Naive thymus-derived CD4-positive, alpha-beta T cell (primary cell): ENCODE data around the gene TRIM63. TPM values are rescaled to one million over a fixed set of nuclear protein-coding genes. Genes with fewer than 3 reads are reported as not detected.

Experiments
- ATAC-seq: fragments of 150-1000 bp; cut with Tn5 transposase; 2 replicates; pipeline ENCODE4 v1.10.0; 2021; ENCODE audit warnings: mild to moderate bottlenecking, moderate library complexity
- CTCF ChIA-PET: fragments of 350-600 bp; sonication (Branson Sonifier 250); formaldehyde crosslinking; loops from one replicate; lab custom pipeline; 2021; ENCODE audit warnings: antibody characterized with exemption; lab: Charles Lee
- POLR2A ChIA-PET: fragments of 350-600 bp; sonication (Branson Sonifier 250); formaldehyde crosslinking; loops from one replicate; lab custom pipeline; 2021; ENCODE audit warnings: antibody characterized with exemption, inconsistent platforms; lab: Charles Lee
- DNase-seq, 9 donors: peaks; one replicate each; pipeline versions ENCODE4 v3.0.0 to v3.0.0-alpha.2; 2020 to 2022; ENCODE audit warnings: mixed read lengths in 1 of 9
- H3K27ac ChIP-seq: one replicate; pipeline ENCODE4 v1.7.0; 2013; ENCODE audit warnings: mild to moderate bottlenecking, low read depth, low read length, moderate library complexity
- H3K27me3 ChIP-seq, 2 donors: one replicate each; pipeline ENCODE4 v1.7.0; 2013; ENCODE audit warnings: low read length in 2 of 2, mild to moderate bottlenecking in 2 of 2, moderate library complexity in 2 of 2; ENCODE audit not compliant: control insufficient read depth in 2 of 2, insufficient read depth in 2 of 2
- H3K36me3 ChIP-seq, 3 experiments: 1 replicate in 2 of 3; 2 replicates in 1 of 3; pipeline ENCODE4 v1.7.0; 2013; ENCODE audit warnings: low read length in 3 of 3, mild to moderate bottlenecking in 3 of 3, moderate library complexity in 1 of 3; ENCODE audit not compliant: insufficient read depth in 3 of 3, control insufficient read depth in 2 of 3
- H3K4me1 ChIP-seq, 2 donors: one replicate each; pipeline ENCODE4 v1.7.0; 2013; ENCODE audit warnings: low read length in 2 of 2, mild to moderate bottlenecking in 2 of 2, moderate library complexity in 1 of 2; ENCODE audit not compliant: control insufficient read depth in 2 of 2, insufficient read depth in 2 of 2
- H3K4me3 ChIP-seq: 2 replicates; pipeline ENCODE4 v1.7.0; 2013; ENCODE audit warnings: mild to moderate bottlenecking, low read length
- H3K9me3 ChIP-seq, 3 experiments: 1 replicate in 2 of 3; 2 replicates in 1 of 3; pipeline ENCODE4 v1.7.0; 2013; ENCODE audit warnings: low read length in 3 of 3; ENCODE audit not compliant: control insufficient read depth in 2 of 3
- H3K27ac Mint-ChIP-seq, 9 donors: one replicate each; pipeline ENCODE4 v1.8.0; 2020 to 2022; ENCODE audit warnings: mixed read lengths in 9 of 9, mild to moderate bottlenecking in 8 of 9, moderate library complexity in 5 of 9, inconsistent platforms in 2 of 9
- H3K27me3 Mint-ChIP-seq, 5 donors: one replicate each; pipeline ENCODE4 v1.8.0; 2021 to 2022; ENCODE audit warnings: mixed read lengths in 5 of 5, mild to moderate bottlenecking in 1 of 5
- H3K36me3 Mint-ChIP-seq, 5 donors: one replicate each; pipeline ENCODE4 v1.8.0; 2020 to 2022; ENCODE audit warnings: mixed read lengths in 5 of 5, mild to moderate bottlenecking in 3 of 5, inconsistent platforms in 1 of 5
- H3K4me1 Mint-ChIP-seq, 7 donors: one replicate each; pipeline ENCODE4 v1.8.0; 2020 to 2022; ENCODE audit warnings: mixed read lengths in 7 of 7, mild to moderate bottlenecking in 3 of 7, inconsistent platforms in 1 of 7
- H3K4me3 Mint-ChIP-seq, 10 donors: one replicate each; pipeline ENCODE4 v1.8.0; 2020 to 2022; ENCODE audit warnings: mild to moderate bottlenecking in 10 of 10, mixed read lengths in 10 of 10, moderate library complexity in 6 of 10, inconsistent platforms in 2 of 10
- H3K9me3 Mint-ChIP-seq, 11 donors: one replicate each; pipeline ENCODE4 v1.8.0; 2020 to 2022; ENCODE audit warnings: mixed read lengths in 11 of 11, mild to moderate bottlenecking in 4 of 11, inconsistent platforms in 1 of 11, moderate library complexity in 1 of 11
- intact Hi-C, 2 donors: fragments of 100-400 bp; cut with micrococcal nuclease; formaldehyde crosslinking; loops; one replicate each; pipeline ENCODE4 v1.15.1; 2023
- polyA plus RNA-seq, 2 donors: library from polyadenylated mRNA; unstranded; fragments of 300-500 nt; fragmentation: Illumina TruSeq; gene quantifications; one replicate each; pipeline ENCODE4 v1.2.3, GENCODE V29; 2021
- total RNA-seq, 6 experiments: library from RNA in 5 of 6; stranded (reverse) in 5 of 6; gene quantifications; 1 replicate in 5 of 6; 2 replicates in 1 of 6; pipeline ENCODE4 v1.2.3 and lab custom pipeline; 2021 to 2026

Gene TRIM63
- total and polyA plus RNA-seq, 7 experiments from 2014 or later = not detected

GRCh38 chr1:26029864-26030481 lies 37.5 kb downstream of the TRIM63 start:
- CTCF ChIA-PET = interaction anchor here (0.6 to 0.9 kb wide), 2 partner anchors 25 to 108 kb away, joined by 3 to 4 read pairs; no protein-coding TSS in a partner anchor
- ATAC-seq (no peak), DNase-seq (no peak)
- H3K36me3 Mint-ChIP-seq = no peaks in the 10 kb centered on the region
- H3K9me3 Mint-ChIP-seq = no peaks in the 10 kb centered on the region
- no peak overlapping the region for H3K4me3 Mint-ChIP-seq
- intact Hi-C loops = loop anchor here in 1 of 2 donors (10.0 kb wide), 1 partner anchor 205 kb away; the partner anchor contains the start of gene CEP85
- H3K27me3 Mint-ChIP-seq = peaks cover 0 to 15% (median 0%) of the 10 kb centered on the region in 5 donors
- POLR2A ChIA-PET = no interaction called here
- Histone ChIP-seq H3K27ac (no peak overlapping the region), H3K36me3 (no peaks in the 10 kb centered on the region), H3K4me3 (no peak overlapping the region), H3K27me3 (no peaks in the 10 kb centered on the region), H3K9me3 (no peaks in the 10 kb centered on the region), H3K4me1 (peaks cover 4 to 5% of the 10 kb centered on the region in 2 donors)
- H3K4me1 Mint-ChIP-seq = peaks cover 4 to 19% (median 8%) of the 10 kb centered on the region in 7 donors
- no peak overlapping the region for H3K27ac Mint-ChIP-seq

- H3K9me3 Mint-ChIP-seq = no peaks in the 10 kb centered on the region
- no peak overlapping the region for H3K4me3 Mint-ChIP-seq
- no peak for ATAC-seq
- H3K4me1 ChIP-seq = no peaks in the 10 kb centered on the region
- H3K4me3 ChIP-seq = no peak overlapping the region
- no peaks in the 10 kb centered on the region for H3K9me3 ChIP-seq
- no peaks in the 10 kb centered on the region for H3K36me3 ChIP-seq
- H3K27me3 ChIP-seq = no peaks in the 10 kb centered on the region
- CTCF ChIA-PET = interaction anchor here (0.9 kb wide), 1 partner anchor 108 kb away, joined by 3 read pairs; no protein-coding TSS in a partner anchor
- H3K27ac ChIP-seq = no peak overlapping the region
- no peak overlapping the region for H3K27ac Mint-ChIP-seq
- no peaks in the 10 kb centered on the region for H3K36me3 Mint-ChIP-seq
- intact Hi-C loops = no loop called here
- POLR2A ChIA-PET = no interaction called here
- no peak for DNase-seq
- peaks cover 0 to 10% (median 0%) of the 10 kb centered on the region in 5 donors for H3K27me3 Mint-ChIP-seq
- peaks cover under 1 to 12% (median 4%) of the 10 kb centered on the region in 7 donors for H3K4me1 Mint-ChIP-seq
These were observed 38.2 kb downstream of the TRIM63 start for GRCh38 chr1:26029054-26029863.

GRCh38 chr1:26028490-26028980 lies 38.9 kb downstream of the TRIM63 start:
- ChIA-PET POLR2A (no interaction called here), CTCF (no interaction called here)
- Histone ChIP-seq H3K9me3 (no peaks in the 10 kb centered on the region), H3K36me3 (no peaks in the 10 kb centered on the region), H3K4me1 (no peaks in the 10 kb centered on the region), H3K4me3 (no peak overlapping the region), H3K27me3 (no peaks in the 10 kb centered on the region), H3K27ac (no peak overlapping the region)
- no peak for DNase-seq
- H3K9me3 Mint-ChIP-seq = no peaks in the 10 kb centered on the region
- H3K36me3 Mint-ChIP-seq = no peaks in the 10 kb centered on the region
- no peak overlapping the region for H3K4me3 Mint-ChIP-seq
- H3K27me3 Mint-ChIP-seq = peaks cover 0 to 7% (median 0%) of the 10 kb centered on the region in 5 donors
- H3K27ac Mint-ChIP-seq = no peak overlapping the region
- no peak for ATAC-seq
- intact Hi-C loops = no loop called here
- H3K4me1 Mint-ChIP-seq = peaks cover 0 to 8% (median 4%) of the 10 kb centered on the region in 7 donors

- Mint-ChIP-seq H3K4me1 (peaks cover 0 to 8% (median 4%) of the 10 kb centered on the region in 7 donors), H3K4me3 (no peak overlapping the region), H3K27ac (no peak overlapping the region), H3K27me3 (peaks cover 0 to 7% (median 0%) of the 10 kb centered on the region in 5 donors), H3K9me3 (no peaks in the 10 kb centered on the region), H3K36me3 (no peaks in the 10 kb centered on the region)
- DNase-seq (no peak), ATAC-seq (no peak)
- ChIA-PET CTCF (interaction anchor here (1.1 kb wide), 1 partner anchor 117 kb away, joined by 3 read pairs; no protein-coding TSS in a partner anchor), POLR2A (interaction anchor here (0.8 kb wide), 1 partner anchor 154 kb away, joined by 4 read pairs; no protein-coding TSS in a partner anchor)
- H3K4me3 ChIP-seq = no peak overlapping the region
- H3K4me1 ChIP-seq = no peaks in the 10 kb centered on the region
- H3K27me3 ChIP-seq = no peaks in the 10 kb centered on the region
- H3K27ac ChIP-seq = no peak overlapping the region
- no peaks in the 10 kb centered on the region for H3K9me3 ChIP-seq
- no peaks in the 10 kb centered on the region for H3K36me3 ChIP-seq
- intact Hi-C loops = no loop called here
These were observed 39.5 kb downstream of the TRIM63 start for GRCh38 chr1:26027716-26028489.

GRCh38 chr1:26025517-26025916 lies 41.9 kb downstream of the TRIM63 start:
- ChIA-PET CTCF (no interaction called here), POLR2A (interaction anchor here (0.6 to 0.7 kb wide), 2 partner anchors 203 to 205 kb away, joined by 3 to 5 read pairs; no protein-coding TSS in a partner anchor)
- Histone ChIP-seq H3K9me3 (no peaks in the 10 kb centered on the region), H3K4me1 (no peaks in the 10 kb centered on the region), H3K27ac (no peak overlapping the region), H3K4me3 (no peak overlapping the region), H3K27me3 (no peaks in the 10 kb centered on the region), H3K36me3 (no peaks in the 10 kb centered on the region)
- Mint-ChIP-seq H3K4me1 (peaks cover 0 to 8% (median 4%) of the 10 kb centered on the region in 7 donors), H3K9me3 (no peaks in the 10 kb centered on the region), H3K27me3 (peaks cover 0 to 6% (median 0%) of the 10 kb centered on the region in 5 donors), H3K36me3 (no peaks in the 10 kb centered on the region), H3K4me3 (no peak overlapping the region), H3K27ac (no peak overlapping the region)
- no peak for DNase-seq
- intact Hi-C loops = no loop called here
- ATAC-seq = no peak

- H3K4me1 ChIP-seq = no peaks in the 10 kb centered on the region
- intact Hi-C loops = no loop called here
- ATAC-seq (no peak), DNase-seq (no peak)
- no peak overlapping the region for H3K27ac ChIP-seq
- no peaks in the 10 kb centered on the region for H3K9me3 Mint-ChIP-seq
- H3K4me1 Mint-ChIP-seq = peaks cover under 1 to 8% (median 7%) of the 10 kb centered on the region in 7 donors
- no peaks in the 10 kb centered on the region for H3K36me3 ChIP-seq
- peaks cover 0 to 6% (median 0%) of the 10 kb centered on the region in 5 donors for H3K27me3 Mint-ChIP-seq
- no peaks in the 10 kb centered on the region for H3K27me3 ChIP-seq
- ChIA-PET POLR2A (no interaction called here), CTCF (no interaction called here)
- H3K4me3 ChIP-seq = no peak overlapping the region
- no peak overlapping the region for H3K27ac Mint-ChIP-seq
- H3K36me3 Mint-ChIP-seq = no peaks in the 10 kb centered on the region
- no peaks in the 10 kb centered on the region for H3K9me3 ChIP-seq
- H3K4me3 Mint-ChIP-seq = no peak overlapping the region
These were observed 42.4 kb downstream of the TRIM63 start for GRCh38 chr1:26025060-26025459.
